Esophagus squamous epithelium (tissue), 5 donors: Measurements from ENCODE around the gene GPRIN2. TPM values are rescaled to one million over a fixed set of nuclear protein-coding genes. Genes with fewer than 3 reads are reported as not detected.
"Not testable (repeated sequence)": the region's sequence is repeated elsewhere in the genome, so short reads cannot be mapped to it uniquely, and the experiment has no call there.

ENCODE experiments used
- DNase-seq: peaks from one replicate; lab custom pipeline; 2025; lab: John Stamatoyannopoulos, UW
- H3K27ac ChIP-seq, 4 donors: fragments of 200-600 bp; sonication (generic); one replicate each; pipeline ENCODE4 v1.5.1; 2016 to 2019; ENCODE audit warnings: mild to moderate bottlenecking in 1 of 4
- H3K27me3 ChIP-seq, 4 donors: fragments of 200-600 bp; sonication (generic); 1 replicate in 3 of 4; 2 replicates in 1 of 4; pipeline versions ENCODE4 v1.5.1 to v1.6.0; 2017 to 2021; ENCODE audit warnings: antibody characterized with exemption in 1 of 4
- H3K36me3 ChIP-seq, 3 donors: fragments of 200-600 bp; sonication (generic); one replicate each; pipeline ENCODE4 v1.5.1; 2016 to 2019
- H3K4me1 ChIP-seq, 3 donors: fragments of 200-600 bp; sonication (generic); one replicate each; pipeline ENCODE4 v1.5.1; 2017 to 2019
- H3K4me3 ChIP-seq, 4 donors: fragments of 200-600 bp; sonication (generic); 1 replicate in 3 of 4; 2 replicates in 1 of 4; pipeline ENCODE4 v1.5.1; 2016 to 2019; ENCODE audit warnings: mild to moderate bottlenecking in 2 of 4, moderate library complexity in 1 of 4
- H3K9me3 ChIP-seq, 3 donors: fragments of 200-600 bp; sonication (generic); one replicate each; pipeline ENCODE4 v1.5.1; 2016 to 2019
- CTCF ChIP-seq, 6 experiments: fragments of 450-650 bp in 4 of 6; fragments of 200-600 bp in 2 of 6; sonication (generic) in 2 of 6; IDR thresholded peaks; one replicate each; pipeline ENCODE4 v1.5.1; 2016 to 2019; ENCODE audit warnings: antibody characterized with exemption in 6 of 6, mild to moderate bottlenecking in 4 of 6, moderate library complexity in 4 of 6
- POLR2A ChIP-seq, 4 donors: fragments of 450-650 bp; IDR thresholded peaks; one replicate each; pipeline ENCODE4 v1.6.1; 2017; ENCODE audit warnings: antibody characterized with exemption in 4 of 4, mild to moderate bottlenecking in 4 of 4, moderate library complexity in 3 of 4
- WGBS, 2 donors: methylation state at CpG; one replicate each; pipeline ENCODE4 v1.1.5; 2018; 5-methylcytosine and 5-hydroxymethylcytosine counted together
- intact Hi-C: fragments of 100-400 bp; cut with DNase I; formaldehyde crosslinking; loops from one replicate; pipeline ENCODE4 v1.15.0; 2022
- total RNA-seq, 4 donors: library from RNA; depleted of rRNA; stranded (reverse); fragments of >200 nt; gene quantifications; one replicate each; pipeline ENCODE4 v1.1.0, GENCODE V29; 2016
- donor health status: DM: yes; HTN: yes; CAD: no.

Gene GPRIN2
- total RNA-seq, 4 donors from 2014 or later = 7.6 to 8.3 (median 8.1) TPM

DNA sequence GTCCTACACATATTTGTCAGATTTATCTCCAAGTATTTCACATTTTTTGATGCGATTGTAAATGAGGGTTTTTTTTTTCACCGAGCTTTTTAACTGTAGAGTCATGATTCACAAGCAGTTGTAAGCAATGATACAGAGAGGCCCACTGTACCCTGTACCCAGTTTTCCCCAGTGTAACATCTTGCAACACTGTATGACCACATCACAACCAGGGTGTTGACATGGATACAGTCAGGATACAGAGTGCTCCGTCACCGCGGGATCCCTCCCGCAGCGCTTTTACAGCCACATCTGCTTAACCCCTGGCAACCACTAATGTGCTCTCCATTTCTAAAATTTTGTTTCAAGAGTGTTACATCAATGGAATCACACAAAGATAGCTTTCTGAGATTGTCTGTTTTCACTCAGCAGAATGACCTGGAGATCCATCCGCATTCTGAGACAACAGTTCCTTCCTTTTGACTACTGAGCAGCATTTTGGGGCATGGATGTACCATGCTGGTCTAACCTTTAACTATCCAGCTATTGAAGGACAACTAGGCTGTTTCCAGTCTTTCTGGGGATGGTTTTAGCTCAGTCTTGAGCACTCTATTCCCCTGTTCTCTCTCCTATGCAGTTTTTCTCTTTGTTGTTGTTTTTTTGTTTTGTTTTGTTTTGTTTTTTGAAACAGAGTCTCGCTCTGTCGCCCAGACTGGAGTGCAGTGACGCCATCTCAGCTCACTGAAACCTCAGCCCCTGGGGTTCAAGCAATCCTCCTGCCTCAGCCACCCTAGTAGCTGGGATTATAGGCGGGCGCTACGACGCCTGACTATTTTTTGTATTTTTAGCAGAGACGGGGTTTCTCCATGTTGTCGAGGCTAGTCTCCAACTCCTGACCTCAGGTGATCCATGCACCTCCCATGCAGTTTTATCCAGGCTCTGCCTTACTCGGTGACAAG lies 25.9 kb downstream of the GPRIN2 start:
- DNase-seq = no peak
- H3K36me3 ChIP-seq = no peaks in the 10 kb centered on the region
- H3K9me3 ChIP-seq = no peaks in the 10 kb centered on the region
- no peak overlapping the region for H3K27ac ChIP-seq
- intact Hi-C loops = no loop called here
- no peak overlapping the region for H3K4me3 ChIP-seq
- H3K4me1 ChIP-seq = peaks cover 0 to 7% (median 0%) of the 10 kb centered on the region in 3 donors
- no peak for TF ChIP-seq CTCF (IDR thresholded peaks at IDR 0.05)
- TF ChIP-seq POLR2A (IDR thresholded peaks at IDR 0.05) = no peak
- H3K27me3 ChIP-seq = peaks cover 0 to 2% (median 0%) of the 10 kb centered on the region in 4 donors
- WGBS, 2 donors = 88 to 90% methylated on average over 18 of the region's 18 CpGs

DNA sequence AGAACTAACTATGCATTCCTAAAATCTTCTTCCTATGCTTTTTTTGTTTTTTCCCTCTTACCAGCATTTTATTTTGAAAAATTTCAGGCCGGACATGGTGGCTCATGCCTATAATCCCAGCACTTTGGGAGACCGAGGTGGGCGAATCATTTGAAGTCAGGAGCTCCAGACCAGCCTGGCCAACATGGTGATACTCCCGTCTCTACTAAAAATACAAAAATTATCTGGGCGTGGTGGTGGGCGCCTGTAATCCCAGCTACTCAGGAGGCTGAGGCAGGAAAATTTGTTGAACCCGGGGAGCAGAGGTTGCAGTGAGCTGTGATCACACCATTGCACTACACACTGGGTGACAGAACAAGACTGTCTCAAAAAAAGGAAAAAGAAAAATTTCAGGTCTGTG lies 26.7 kb downstream of the GPRIN2 start:
- not testable (repeated sequence) for DNase-seq

GRCh38 chr10:46528675-46529615 lies 27.5 kb downstream of the GPRIN2 start:
- H3K4me3 ChIP-seq = no peak overlapping the region
- 78 to 82% methylated on average over 9 of the region's 9 CpGs for WGBS, 2 donors
- H3K27ac ChIP-seq = no peak overlapping the region
- H3K36me3 ChIP-seq = no peaks in the 10 kb centered on the region
- peaks cover 7 to 21% (median 8%) of the 10 kb centered on the region in 3 donors for H3K4me1 ChIP-seq
- DNase-seq = no peak
- H3K27me3 ChIP-seq = no peaks in the 10 kb centered on the region
- intact Hi-C loops = no loop called here
- no peak for TF ChIP-seq POLR2A (IDR thresholded peaks at IDR 0.05)
- H3K9me3 ChIP-seq = no peaks in the 10 kb centered on the region

More for the DNA sequence above, 26.7 kb downstream of the GPRIN2 start:
- H3K36me3 ChIP-seq, intact Hi-C loops, H3K4me3 ChIP-seq, H3K27ac ChIP-seq, H3K9me3 ChIP-seq, H3K27me3 ChIP-seq: not testable (repeated sequence)
- H3K4me1 ChIP-seq = peaks cover 0 to 13% (median under 1%) of the 10 kb centered on the region in 3 donors
- 86% methylated on average over 7 of the region's 7 CpGs for WGBS, 2 donors

- no peak for TF ChIP-seq CTCF (IDR thresholded peaks at IDR 0.05)
- Histone ChIP-seq H3K9me3 (no peaks in the 10 kb centered on the region), H3K36me3 (no peaks in the 10 kb centered on the region), H3K27me3 (no peaks in the 10 kb centered on the region), H3K4me3 (no peak overlapping the region), H3K4me1 (peaks cover 13 to 28% (median 13%) of the 10 kb centered on the region in 3 donors), H3K27ac (no peak overlapping the region)
- WGBS, 2 donors = 85 to 88% methylated on average over 7 to 8 of the region's 9 CpGs
- DNase-seq = no peak
- intact Hi-C loops = no loop called here
Measured at GRCh38 chr10:46528171-46528671, 28.2 kb downstream of the GPRIN2 start.

- 79 to 80% methylated on average over 12 of the region's 12 CpGs for WGBS, 2 donors
- intact Hi-C loops = no loop called here
- no peak for DNase-seq
- no peaks in the 10 kb centered on the region for H3K9me3 ChIP-seq
- H3K4me1 ChIP-seq = peaks cover 17 to 37% (median 17%) of the 10 kb centered on the region in 3 donors
- H3K36me3 ChIP-seq = no peaks in the 10 kb centered on the region
- H3K4me3 ChIP-seq = no peak overlapping the region
- no peak for TF ChIP-seq CTCF (IDR thresholded peaks at IDR 0.05)
- no peak for TF ChIP-seq POLR2A (IDR thresholded peaks at IDR 0.05)
- H3K27ac ChIP-seq = no peak overlapping the region
- no peaks in the 10 kb centered on the region for H3K27me3 ChIP-seq
Measured at GRCh38 chr10:46527241-46527811, 29.1 kb downstream of the GPRIN2 start.
